DOHH2 (cell line): ENCODE data around the gene KLHL30.

Experiments
- H3F3A ChIP-seq: fragments of 200-600 bp; sonication (generic), shearing (Covaris generic); 2 replicates; pipeline ENCODE4 v1.6.0; 2016; ENCODE audit warnings: antibody characterized with exemption, mild to moderate bottlenecking; ENCODE audit not compliant: control insufficient read depth, insufficient read depth
- H3K27ac ChIP-seq: fragments of 200-600 bp; sonication (generic); 2 replicates; pipeline ENCODE4 v1.5.1; 2014; ENCODE audit warnings: low read depth, mild to moderate bottlenecking, low read length, moderate library complexity
- H3K27me3 ChIP-seq: fragments of 200-600 bp; sonication (generic); 2 replicates; pipeline ENCODE4 v1.6.1; 2014; ENCODE audit warnings: mild to moderate bottlenecking, low read length, mixed read lengths; ENCODE audit not compliant: control insufficient read depth
- H3K36me3 ChIP-seq: fragments of 200-600 bp; sonication (generic); 2 replicates; pipeline ENCODE4 v1.6.1; 2014; ENCODE audit warnings: mild to moderate bottlenecking, low read length, moderate library complexity, mixed read lengths; ENCODE audit not compliant: control insufficient read depth
- H3K4me1 ChIP-seq: fragments of 200-600 bp; sonication (generic); 2 replicates; pipeline ENCODE4 v1.6.1; 2014; ENCODE audit warnings: mild to moderate bottlenecking, low read length, mixed read lengths; ENCODE audit not compliant: control insufficient read depth
- H3K4me2 ChIP-seq: fragments of 200-600 bp; sonication (generic); 2 replicates; pipeline ENCODE4 v1.6.0; 2014; ENCODE audit warnings: mild to moderate bottlenecking, low read length, moderate library complexity
- H3K4me3 ChIP-seq: fragments of 200-600 bp; sonication (generic); 2 replicates; pipeline ENCODE4 v1.5.1; 2014; ENCODE audit warnings: mild to moderate bottlenecking, low read length, mixed read lengths
- H3K79me2 ChIP-seq: fragments of 200-600 bp; sonication (generic); 2 replicates; pipeline ENCODE4 v1.6.1; 2014; ENCODE audit warnings: mild to moderate bottlenecking, low read length, mixed read lengths; ENCODE audit not compliant: control insufficient read depth
- H3K9me2 ChIP-seq: fragments of 200-600 bp; sonication (generic); replicated peaks from 2 replicates; pipeline ENCODE4 v1.6.1; 2014; ENCODE audit warnings: mild to moderate bottlenecking, low read length, mixed read lengths; ENCODE audit not compliant: control insufficient read depth
- H3K9me3 ChIP-seq: fragments of 200-600 bp; sonication (generic); 2 replicates; pipeline ENCODE4 v1.6.1; 2014; ENCODE audit warnings: antibody characterized with exemption, low read length, mixed read lengths; ENCODE audit not compliant: control insufficient read depth, insufficient read depth
- H4K20me1 ChIP-seq: fragments of 200-600 bp; sonication (generic); 2 replicates; pipeline ENCODE4 v1.6.0; 2014; ENCODE audit warnings: low read depth, mild to moderate bottlenecking, antibody characterized with exemption, low read length, moderate library complexity; ENCODE audit not compliant: control insufficient read depth, insufficient read depth
- CTCF ChIP-seq: fragments of 200-600 bp; sonication (generic); IDR thresholded peaks from one replicate; pipeline ENCODE4 v1.5.1; 2014; ENCODE audit warnings: antibody characterized with exemption, mild to moderate bottlenecking, low read depth, low read length; ENCODE audit not compliant: poor library complexity, severe bottlenecking
- EZH2phosphoT487 ChIP-seq: fragments of 200-600 bp; sonication (generic); IDR thresholded peaks from 2 replicates; pipeline ENCODE4 v1.6.1; 2017; ENCODE audit warnings: borderline replicate concordance, mild to moderate bottlenecking, antibody characterized with exemption, low read length, moderate library complexity, mixed read lengths

The KLHL30 gene

GRCh38 chr2:238159661-238160205 lies 21.3 kb downstream of the KLHL30 start:
- Histone ChIP-seq H4K20me1 (no peaks in the 10 kb centered on the region), H3K27me3 (peaks cover 6% of the 10 kb centered on the region), H3F3A (no peaks in the 10 kb centered on the region), H3K4me1 (peaks cover 22% of the 10 kb centered on the region), H3K4me3 (peak overlapping the region; percentile 73), H3K9me3 (no peaks in the 10 kb centered on the region), H3K36me3 (no peaks in the 10 kb centered on the region), H3K4me2 (peak overlapping the region; percentile 98), H3K79me2 (no peaks in the 10 kb centered on the region), H3K27ac (no peak overlapping the region), H3K9me2 (no peaks in the 10 kb centered on the region)
- TF ChIP-seq CTCF (no peak), EZH2phosphoT487 (no peak)

DNA sequence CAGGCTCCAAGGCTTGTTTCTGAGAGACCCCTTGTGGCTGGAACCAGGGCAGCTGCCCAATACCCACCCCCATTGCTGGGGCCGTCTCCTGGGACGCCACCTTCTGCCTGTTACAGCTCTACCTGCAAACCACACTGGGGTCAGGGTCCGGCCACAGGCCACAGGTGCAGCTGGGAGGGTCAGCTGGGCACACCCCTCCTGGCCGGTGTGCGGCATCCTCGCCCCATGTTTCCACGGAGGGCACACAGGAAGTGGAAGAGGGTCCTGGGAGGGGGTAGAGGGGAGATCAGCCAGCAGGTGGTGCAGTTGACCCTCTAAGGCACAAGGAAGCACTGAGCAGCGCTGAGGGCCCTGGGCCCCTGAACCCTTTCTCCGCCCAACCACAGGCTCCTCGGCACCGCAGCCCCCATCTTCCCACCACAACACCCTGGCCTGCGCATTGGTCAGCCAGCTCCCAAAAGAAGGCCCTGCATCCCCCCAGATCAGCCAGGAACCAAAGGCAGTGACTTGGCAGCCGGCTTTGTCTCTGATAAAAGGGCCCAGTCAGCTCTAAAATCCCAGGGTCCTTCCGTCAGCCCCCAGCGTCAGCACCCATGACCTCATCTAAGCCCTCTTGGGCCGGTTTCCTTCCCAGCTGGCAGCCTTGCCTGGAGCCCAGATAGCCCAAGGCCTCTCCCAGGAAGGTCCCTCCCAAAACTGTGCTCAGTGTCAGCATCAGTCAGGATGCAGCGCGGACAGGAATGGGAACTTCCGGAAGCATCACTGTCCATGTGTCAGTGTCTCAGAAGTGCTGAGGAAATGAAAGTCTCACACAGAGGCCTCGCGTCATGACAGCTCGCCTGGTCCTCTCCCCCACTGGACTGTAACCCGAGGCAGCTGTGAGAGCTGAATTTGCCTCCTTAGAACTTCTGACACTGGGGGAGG lies 22.0 kb downstream of the KLHL30 start:
- H3K4me3 ChIP-seq, result peak overlapping the region; percentile 73
- no peak for TF ChIP-seq EZH2phosphoT487
- TF ChIP-seq CTCF, result peak; percentile 92
- no peaks in the 10 kb centered on the region for H3K9me2 ChIP-seq

DNA sequence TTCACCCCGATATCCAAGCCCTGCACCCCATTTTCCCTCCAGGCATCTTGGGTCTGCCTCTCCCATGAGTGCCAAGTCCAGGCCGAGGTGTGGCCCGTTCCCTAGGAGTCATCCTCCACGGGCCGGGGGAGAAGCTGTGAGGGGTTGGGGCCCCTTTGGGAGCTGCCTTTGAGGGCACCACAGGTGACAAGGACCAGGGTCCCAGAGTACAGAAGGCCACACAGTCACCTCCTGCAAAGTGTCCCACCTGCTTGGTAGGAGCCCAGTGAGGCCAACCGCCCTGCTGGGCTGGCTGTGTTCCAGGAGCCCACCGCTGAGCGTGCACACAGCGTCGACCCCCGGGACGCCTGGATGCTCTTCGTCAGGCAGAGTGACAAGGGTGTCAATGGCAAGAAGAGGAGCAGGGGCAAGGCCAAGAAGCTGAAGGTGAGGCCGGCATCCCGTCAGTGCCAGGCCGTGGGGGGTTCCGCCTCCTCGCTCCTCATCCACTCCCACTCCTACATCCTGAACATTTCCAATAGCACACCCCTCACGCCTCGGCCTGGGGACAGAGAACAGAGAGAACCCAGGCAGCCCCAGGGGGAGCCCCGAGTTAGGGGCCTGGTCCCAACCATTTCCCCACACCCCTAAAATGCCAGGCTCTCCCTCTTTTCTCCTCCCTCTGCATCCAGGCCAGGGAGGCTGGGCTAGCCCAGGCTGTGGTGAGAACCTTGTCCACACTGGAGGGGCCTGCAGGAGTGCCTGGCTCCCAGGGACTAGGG lies 23.0 kb downstream of the KLHL30 start:
- Histone ChIP-seq H3K27me3 (peaks cover 6% of the 10 kb centered on the region), H3K36me3 (no peaks in the 10 kb centered on the region), H3K79me2 (no peaks in the 10 kb centered on the region), H3K9me3 (no peaks in the 10 kb centered on the region), H3K9me2 (no peaks in the 10 kb centered on the region), H3K27ac (no peak overlapping the region), H3K4me2 (no peak overlapping the region), H4K20me1 (no peaks in the 10 kb centered on the region), H3K4me1 (peaks cover 22% of the 10 kb centered on the region), H3K4me3 (no peak overlapping the region), H3F3A (no peaks in the 10 kb centered on the region)
- no peak for TF ChIP-seq CTCF
- TF ChIP-seq EZH2phosphoT487, result no peak

More for the DNA sequence above, 22.0 kb downstream of the KLHL30 start:
- no peaks in the 10 kb centered on the region for H3K9me3 ChIP-seq
- no peak overlapping the region for H3K27ac ChIP-seq
- peaks cover 22% of the 10 kb centered on the region for H3K4me1 ChIP-seq
- H3K4me2 ChIP-seq, result peak overlapping the region; percentile 98
- peaks cover 6% of the 10 kb centered on the region for H3K27me3 ChIP-seq
- H4K20me1 ChIP-seq, result no peaks in the 10 kb centered on the region
- H3K79me2 ChIP-seq, result no peaks in the 10 kb centered on the region
- no peaks in the 10 kb centered on the region for H3K36me3 ChIP-seq
- no peaks in the 10 kb centered on the region for H3F3A ChIP-seq
